SH-SY5Y (cell line): ENCODE data around the gene APH1B.

Experiments used
- GATA2 ChIP-seq: IDR thresholded peaks from 2 replicates; pipeline ENCODE4 v1.6.1; 2011; ENCODE audit warnings: mild to moderate bottlenecking, low read depth, low read length
- GATA3 ChIP-seq: IDR thresholded peaks from 2 replicates; pipeline ENCODE4 v1.6.1; 2011; ENCODE audit warnings: low read depth, mild to moderate bottlenecking, low read length, moderate library complexity

The APH1B gene

GRCh38 chr15:63329567-63330350, 52.4 kb downstream of the APH1B start:
- TF ChIP-seq GATA2 = no peak
- TF ChIP-seq GATA3 = no peak

GRCh38 chr15:63330926-63331325, 53.5 kb downstream of the APH1B start:
- no peak for TF ChIP-seq GATA2
- no peak for TF ChIP-seq GATA3

GRCh38 chr15:63331456-63331855, 54.1 kb downstream of the APH1B start:
- TF ChIP-seq GATA3 (no peak), GATA2 (no peak)

GRCh38 chr15:63332367-63333124, 55.1 kb downstream of the APH1B start:
- TF ChIP-seq GATA3 (no peak), GATA2 (peak; percentile 65)

- TF ChIP-seq GATA2 = no peak
- no peak for TF ChIP-seq GATA3
These were observed 57.4 kb downstream of the APH1B start for GRCh38 chr15:63334821-63335220.

- TF ChIP-seq GATA3 (no peak), GATA2 (no peak)
These were observed 58.3 kb downstream of the APH1B start for GRCh38 chr15:63335543-63336240.

- TF ChIP-seq GATA3 = no peak
- TF ChIP-seq GATA2 = no peak
These were observed 59.6 kb downstream of the APH1B start for GRCh38 chr15:63337046-63337445.

- TF ChIP-seq GATA2 (no peak), GATA3 (no peak)
These were observed 60.8 kb downstream of the APH1B start for GRCh38 chr15:63338170-63338569.

GRCh38 chr15:63339006-63339766, 61.8 kb downstream of the APH1B start:
- no peak for TF ChIP-seq GATA2
- no peak for TF ChIP-seq GATA3

GRCh38 chr15:63339836-63340235, 62.4 kb downstream of the APH1B start:
- TF ChIP-seq GATA2 = no peak
- no peak for TF ChIP-seq GATA3

- TF ChIP-seq GATA3 = no peak
- no peak for TF ChIP-seq GATA2
These were observed 62.9 kb downstream of the APH1B start for GRCh38 chr15:63340353-63340752.

- TF ChIP-seq GATA3 = no peak
- TF ChIP-seq GATA2 = no peak
These were observed 63.5 kb downstream of the APH1B start for GRCh38 chr15:63340878-63341277.

- no peak for TF ChIP-seq GATA3
- TF ChIP-seq GATA2 = no peak
These were observed 64.5 kb downstream of the APH1B start for GRCh38 chr15:63341898-63342297.

- TF ChIP-seq GATA3 (no peak), GATA2 (no peak; the same call in 1 of the 2 replicates)
These were observed 67.5 kb downstream of the APH1B start for GRCh38 chr15:63344731-63345390.
